RWPE2 (cell line): Measurements from ENCODE around the gene RNF31.
"Not testable (repeated sequence)": the region's sequence is repeated elsewhere in the genome, so short reads cannot be mapped to it uniquely, and the experiment has no call there.

Source experiments
- ATAC-seq: fragments of 200-7000 bp; cut with Tn5 transposase; 3 replicates; pipeline ENCODE4 v1.9.1; 2021; ENCODE audit warnings: low read depth
- DNase-seq: peaks from one replicate; pipeline ENCODE4 v3.0.0-alpha.2; 2020; ENCODE audit warnings: low spot score
- H3K27ac ChIP-seq: fragments of 450-650 bp; 2 replicates; pipeline ENCODE4 v1.5.1; 2017; ENCODE audit warnings: mild to moderate bottlenecking; ENCODE audit not compliant: poor library complexity, severe bottlenecking
- H3K27me3 ChIP-seq: fragments of 250-450 bp; sonication (Bioruptor Pico); 2 replicates; pipeline ENCODE4 v1.5.1; 2021; ENCODE audit warnings: mild to moderate bottlenecking, moderate library complexity; ENCODE audit not compliant: insufficient read depth, poor library complexity, severe bottlenecking
- H3K36me3 ChIP-seq: fragments of 250-450 bp; sonication (Bioruptor Pico); 2 replicates; pipeline ENCODE4 v1.5.1; 2020; ENCODE audit warnings: low read depth, mild to moderate bottlenecking, moderate library complexity
- H3K4me1 ChIP-seq: fragments of 250-450 bp; sonication (Bioruptor Pico); 2 replicates; pipeline ENCODE4 v1.5.1; 2021; ENCODE audit warnings: mild to moderate bottlenecking, moderate library complexity; ENCODE audit not compliant: insufficient read depth, poor library complexity, severe bottlenecking
- H3K4me3 ChIP-seq: fragments of 250-450 bp; sonication (Bioruptor Pico); 2 replicates; pipeline ENCODE4 v1.5.1; 2021; ENCODE audit warnings: mild to moderate bottlenecking, moderate library complexity; ENCODE audit not compliant: severe bottlenecking
- H3K9me3 ChIP-seq: fragments of 250-450 bp; sonication (Bioruptor Pico); 2 replicates; pipeline ENCODE4 v1.5.1; 2021; ENCODE audit warnings: mild to moderate bottlenecking, moderate library complexity; ENCODE audit not compliant: severe bottlenecking
- TF ChIP-seq, protein P1 (sequence below): fragments of 450-650 bp; IDR thresholded peaks from one replicate; pipeline ENCODE4 v1.5.1; 2017; ENCODE audit warnings: mild to moderate bottlenecking, moderate library complexity; ENCODE audit not compliant: poor library complexity, severe bottlenecking

Gene RNF31

GRCh38 chr14:24100982-24101494 lies 46.3 kb upstream of the RNF31 start:
- no peaks in the 10 kb centered on the region for H3K27me3 ChIP-seq
- no peaks in the 10 kb centered on the region for H3K9me3 ChIP-seq
- no peak for ATAC-seq
- H3K36me3 ChIP-seq = peaks cover 75% of the 10 kb centered on the region
- H3K27ac ChIP-seq = no peak overlapping the region
- no peak for DNase-seq
- TF ChIP-seq, protein P1, sequence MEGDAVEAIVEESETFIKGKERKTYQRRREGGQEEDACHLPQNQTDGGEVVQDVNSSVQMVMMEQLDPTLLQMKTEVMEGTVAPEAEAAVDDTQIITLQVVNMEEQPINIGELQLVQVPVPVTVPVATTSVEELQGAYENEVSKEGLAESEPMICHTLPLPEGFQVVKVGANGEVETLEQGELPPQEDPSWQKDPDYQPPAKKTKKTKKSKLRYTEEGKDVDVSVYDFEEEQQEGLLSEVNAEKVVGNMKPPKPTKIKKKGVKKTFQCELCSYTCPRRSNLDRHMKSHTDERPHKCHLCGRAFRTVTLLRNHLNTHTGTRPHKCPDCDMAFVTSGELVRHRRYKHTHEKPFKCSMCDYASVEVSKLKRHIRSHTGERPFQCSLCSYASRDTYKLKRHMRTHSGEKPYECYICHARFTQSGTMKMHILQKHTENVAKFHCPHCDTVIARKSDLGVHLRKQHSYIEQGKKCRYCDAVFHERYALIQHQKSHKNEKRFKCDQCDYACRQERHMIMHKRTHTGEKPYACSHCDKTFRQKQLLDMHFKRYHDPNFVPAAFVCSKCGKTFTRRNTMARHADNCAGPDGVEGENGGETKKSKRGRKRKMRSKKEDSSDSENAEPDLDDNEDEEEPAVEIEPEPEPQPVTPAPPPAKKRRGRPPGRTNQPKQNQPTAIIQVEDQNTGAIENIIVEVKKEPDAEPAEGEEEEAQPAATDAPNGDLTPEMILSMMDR = no peak
- no peaks in the 10 kb centered on the region for H3K4me1 ChIP-seq
- H3K4me3 ChIP-seq = no peak overlapping the region

- no peak overlapping the region for H3K27ac ChIP-seq
- no peaks in the 10 kb centered on the region for H3K9me3 ChIP-seq
- ATAC-seq = no peak
- no peak overlapping the region for H3K4me3 ChIP-seq
- peaks cover 66% of the 10 kb centered on the region for H3K36me3 ChIP-seq
- TF ChIP-seq, protein P1 = no peak
- DNase-seq = no peak
- no peaks in the 10 kb centered on the region for H3K27me3 ChIP-seq
- H3K4me1 ChIP-seq = peaks cover 9% of the 10 kb centered on the region
These were observed 44.8 kb upstream of the RNF31 start for GRCh38 chr14:24102357-24103048.

- H3K36me3 ChIP-seq = peaks cover 57% of the 10 kb centered on the region
- TF ChIP-seq, protein P1 = no peak
These were observed 43.8 kb upstream of the RNF31 start for GRCh38 chr14:24103451-24103850.

GRCh38 chr14:24105609-24106239 lies 41.6 kb upstream of the RNF31 start:
- ATAC-seq, H3K27me3 ChIP-seq, H3K27ac ChIP-seq, H3K4me3 ChIP-seq, DNase-seq, H3K9me3 ChIP-seq: not testable (repeated sequence)
- peaks cover 34% of the 10 kb centered on the region for H3K36me3 ChIP-seq
- H3K4me1 ChIP-seq = peaks cover 29% of the 10 kb centered on the region

More at GRCh38 chr14:24103451-24103850, 43.8 kb upstream of the RNF31 start:
- Histone ChIP-seq H3K27me3 (no peaks in the 10 kb centered on the region), H3K27ac (no peak overlapping the region), H3K4me3 (no peak overlapping the region), H3K9me3 (no peaks in the 10 kb centered on the region), H3K4me1 (peaks cover 13% of the 10 kb centered on the region)
- DNase-seq (no peak), ATAC-seq (no peak)

DNA sequence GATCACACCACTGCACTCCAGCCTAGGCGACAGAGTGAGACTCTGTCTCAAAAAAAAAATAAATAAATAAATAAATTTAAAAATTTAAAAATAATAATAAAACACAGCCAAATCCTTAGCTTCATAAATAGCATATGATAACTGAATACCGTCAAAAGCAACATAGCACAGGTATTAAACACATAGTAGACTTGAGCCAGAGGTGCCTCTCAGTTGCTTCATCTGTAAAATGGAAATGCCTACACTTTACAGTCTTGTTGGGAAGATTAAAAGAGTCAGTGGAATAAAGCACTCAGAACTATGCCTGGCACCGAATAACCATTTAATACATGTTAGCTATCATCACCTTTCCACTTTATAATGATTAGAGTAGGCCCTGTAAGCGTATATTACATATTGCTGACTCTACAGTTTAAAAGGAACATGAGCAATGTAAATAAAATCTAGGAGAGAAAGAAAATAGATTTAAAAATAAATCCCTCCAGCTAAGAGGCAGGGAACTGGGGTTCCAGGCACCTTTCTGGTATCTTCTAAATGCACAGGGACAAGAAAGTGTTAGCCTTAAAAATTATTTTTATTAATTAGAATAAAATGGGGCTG lies 40.5 kb upstream of the RNF31 start:
- H3K4me3 ChIP-seq = no peak overlapping the region
- H3K9me3 ChIP-seq = no peaks in the 10 kb centered on the region
- ATAC-seq (no peak), DNase-seq (no peak)
- peaks cover 23% of the 10 kb centered on the region for H3K36me3 ChIP-seq
- no peaks in the 10 kb centered on the region for H3K27me3 ChIP-seq
- TF ChIP-seq, protein P1 = no peak
- peaks cover 29% of the 10 kb centered on the region for H3K4me1 ChIP-seq
- no peak overlapping the region for H3K27ac ChIP-seq
